HepG2 (cell line): Measurements from ENCODE around the gene NT5C. TPM values are rescaled to one million over a fixed set of nuclear protein-coding genes. Genes with fewer than 3 reads are reported as not detected.

Experiments used
- DNMT1 ChIP-seq: sonication (generic); formaldehyde crosslinking; IDR thresholded peaks from 2 replicates; pipeline ENCODE4 v1.5.1; 2020; ENCODE audit warnings: mild to moderate bottlenecking, missing genetic modification reagents
- KMT2B ChIP-seq: IDR thresholded peaks from 2 replicates; pipeline ENCODE4 v1.6.1; 2016; ENCODE audit warnings: missing genetic modification reagents, missing compliant biosample characterization
- PAWR ChIP-seq: sonication (generic); formaldehyde crosslinking; IDR thresholded peaks from 2 replicates; pipeline ENCODE4 v1.4.0; 2020; ENCODE audit warnings: missing genetic modification reagents, mild to moderate bottlenecking, borderline replicate concordance
- PITX1 ChIP-seq: sonication (generic); formaldehyde crosslinking; IDR thresholded peaks from 2 replicates; pipeline ENCODE4 v1.5.1; 2020; ENCODE audit warnings: mild to moderate bottlenecking, missing genetic modification reagents
- U2AF1 ChIP-seq: fragments of 200-400 bp; formaldehyde crosslinking; optimal IDR thresholded peaks from 2 replicates; pipeline ENCODE3; 2017; ENCODE audit warnings: mild to moderate bottlenecking, low read depth, low read length
- ZBTB7B ChIP-seq: sonication (generic); formaldehyde crosslinking; IDR thresholded peaks from 2 replicates; pipeline ENCODE4 v1.4.0; 2020; ENCODE audit warnings: missing genetic modification reagents
- ZNF678 ChIP-seq: sonication (generic); formaldehyde crosslinking; IDR thresholded peaks from 2 replicates; pipeline ENCODE4 v1.4.0; 2020; ENCODE audit warnings: mild to moderate bottlenecking, missing genetic modification reagents
- ZSCAN20 ChIP-seq: sonication (generic); formaldehyde crosslinking; IDR thresholded peaks from 2 replicates; pipeline ENCODE4 v1.4.0; 2020; ENCODE audit warnings: missing genetic modification reagents, mild to moderate bottlenecking, borderline replicate concordance
- polyA plus RNA-seq, 8 experiments: library from polyadenylated mRNA; depleted of rRNA in 3 of 8; stranded (reverse) in 7 of 8; unstranded in 1 of 8; fragments of >200 nt; fragmentation: Illumina TruSeq in 4 of 8; extraction: Trizol in 4 of 8; gene quantifications; 2 replicates each; pipeline versions ENCODE4 v1.2.1 to v1.2.3, GENCODE V29; 2011 to 2016; ENCODE audit warnings: low read depth in 4 of 8, missing spikeins in 1 of 8, mixed read lengths in 1 of 8; ENCODE audit not compliant: insufficient read depth in 1 of 8
- total RNA-seq, 5 experiments: library from RNA; depleted of rRNA; stranded (reverse); fragments of >200 nt; fragmentation: Illumina TruSeq; extraction: Trizol; gene quantifications; 2 replicates each; pipeline ENCODE4 v1.2.3, GENCODE V29; 2016; ENCODE audit warnings: low read depth in 1 of 5
- TF ChIP-seq, protein P1 (sequence below), 2 experiments: sonication (generic) in 1 of 2; formaldehyde crosslinking in 1 of 2; IDR thresholded peaks; 2 replicates each; pipeline versions ENCODE4 v1.4.0 to v1.6.1; 2016 to 2020; ENCODE audit warnings: borderline replicate concordance in 1 of 2, low read depth in 1 of 2, mild to moderate bottlenecking in 1 of 2, missing genetic modification reagents in 1 of 2
- TF ChIP-seq, protein P2 (sequence below): conservative IDR thresholded peaks from 2 replicates; pipeline ENCODE4 v1.6.1; 2018; ENCODE audit warnings: missing genetic modification reagents
- TF ChIP-seq, protein P3 (sequence below): IDR thresholded peaks from 2 replicates; pipeline ENCODE4 v1.6.1; 2016; ENCODE audit warnings: low read depth, control low read depth
- TF ChIP-seq, protein P4 (sequence below): sonication (generic); formaldehyde crosslinking; IDR thresholded peaks from one replicate; pipeline ENCODE4 v1.5.1; 2020; ENCODE audit warnings: mild to moderate bottlenecking, missing genetic modification reagents; ENCODE audit errors: not compliant biosample characterization

Gene NT5C
- total and polyA plus RNA-seq, 2 of the 13 experiments (the other 11 are each of a cell fraction or from before 2014, with no cell fraction given), result 42.8 to 48.6 TPM

DNA sequence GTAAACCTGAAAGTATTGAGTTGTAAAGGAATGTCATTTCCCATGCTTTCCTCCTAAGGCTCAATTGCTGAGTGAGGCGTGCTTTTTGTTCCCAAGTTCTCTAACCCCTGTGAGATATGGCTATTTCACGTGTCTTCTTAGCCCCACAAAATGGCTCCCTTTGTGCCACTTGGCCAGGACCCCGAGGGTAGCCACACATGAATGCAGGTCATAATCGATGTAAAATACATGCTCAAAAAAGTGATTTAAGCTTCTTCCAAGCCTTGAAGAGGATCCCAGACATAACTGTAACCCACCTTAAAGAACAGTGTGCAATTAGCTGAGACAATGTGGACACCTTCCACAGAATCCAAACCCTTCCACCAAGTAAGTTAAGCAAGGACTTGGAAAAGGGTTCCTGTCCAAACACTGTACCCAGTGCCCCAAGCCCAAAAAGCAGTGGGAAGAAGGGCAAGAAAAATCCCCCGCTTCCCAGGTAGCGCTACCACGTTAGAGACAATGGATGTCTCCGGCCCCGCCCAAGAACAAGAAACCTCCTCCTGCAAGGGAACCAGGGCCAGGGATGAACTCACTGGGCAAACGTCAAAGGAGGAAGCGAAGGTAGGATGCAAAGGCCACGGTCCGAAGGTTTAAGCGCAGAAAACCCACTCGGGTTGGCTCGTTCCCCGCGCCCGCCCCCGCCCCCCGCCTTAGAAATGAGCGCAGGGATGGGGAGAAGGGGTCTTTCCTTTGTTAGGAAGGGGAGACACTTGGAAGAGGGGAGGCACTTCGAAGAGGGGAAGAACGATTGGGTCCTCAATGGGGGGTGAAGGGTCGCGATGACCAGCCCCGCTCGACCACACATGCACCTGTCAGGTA lies 21.6 kb upstream of the NT5C start (continued):
- TF ChIP-seq, protein P1, sequence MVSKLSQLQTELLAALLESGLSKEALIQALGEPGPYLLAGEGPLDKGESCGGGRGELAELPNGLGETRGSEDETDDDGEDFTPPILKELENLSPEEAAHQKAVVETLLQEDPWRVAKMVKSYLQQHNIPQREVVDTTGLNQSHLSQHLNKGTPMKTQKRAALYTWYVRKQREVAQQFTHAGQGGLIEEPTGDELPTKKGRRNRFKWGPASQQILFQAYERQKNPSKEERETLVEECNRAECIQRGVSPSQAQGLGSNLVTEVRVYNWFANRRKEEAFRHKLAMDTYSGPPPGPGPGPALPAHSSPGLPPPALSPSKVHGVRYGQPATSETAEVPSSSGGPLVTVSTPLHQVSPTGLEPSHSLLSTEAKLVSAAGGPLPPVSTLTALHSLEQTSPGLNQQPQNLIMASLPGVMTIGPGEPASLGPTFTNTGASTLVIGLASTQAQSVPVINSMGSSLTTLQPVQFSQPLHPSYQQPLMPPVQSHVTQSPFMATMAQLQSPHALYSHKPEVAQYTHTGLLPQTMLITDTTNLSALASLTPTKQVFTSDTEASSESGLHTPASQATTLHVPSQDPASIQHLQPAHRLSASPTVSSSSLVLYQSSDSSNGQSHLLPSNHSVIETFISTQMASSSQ (IDR thresholded peaks at IDR 0.05; ENCODE audit: low read depth), result no peak
- TF ChIP-seq, protein P1 (CRISPR knock-in tag; IDR thresholded peaks at IDR 0.05; ENCODE audit: borderline replicate concordance), result no peak
- TF ChIP-seq, protein P2, sequence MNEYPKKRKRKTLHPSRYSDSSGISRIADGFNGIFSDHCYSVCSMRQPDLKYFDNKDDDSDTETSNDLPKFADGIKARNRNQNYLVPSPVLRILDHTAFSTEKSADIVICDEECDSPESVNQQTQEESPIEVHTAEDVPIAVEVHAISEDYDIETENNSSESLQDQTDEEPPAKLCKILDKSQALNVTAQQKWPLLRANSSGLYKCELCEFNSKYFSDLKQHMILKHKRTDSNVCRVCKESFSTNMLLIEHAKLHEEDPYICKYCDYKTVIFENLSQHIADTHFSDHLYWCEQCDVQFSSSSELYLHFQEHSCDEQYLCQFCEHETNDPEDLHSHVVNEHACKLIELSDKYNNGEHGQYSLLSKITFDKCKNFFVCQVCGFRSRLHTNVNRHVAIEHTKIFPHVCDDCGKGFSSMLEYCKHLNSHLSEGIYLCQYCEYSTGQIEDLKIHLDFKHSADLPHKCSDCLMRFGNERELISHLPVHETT (CRISPR knock-in tag), result no peak
- TF ChIP-seq PITX1 (CRISPR knock-in tag) (no peak; the same call in 1 of the 2 replicates), ZSCAN20 (no peak), U2AF1 (no peak), DNMT1 (CRISPR knock-in tag) (no peak), ZNF678 (CRISPR knock-in tag) (no peak), ZBTB7B (no peak), KMT2B (no peak), PAWR (CRISPR knock-in tag) (no peak)
- TF ChIP-seq, protein P3, sequence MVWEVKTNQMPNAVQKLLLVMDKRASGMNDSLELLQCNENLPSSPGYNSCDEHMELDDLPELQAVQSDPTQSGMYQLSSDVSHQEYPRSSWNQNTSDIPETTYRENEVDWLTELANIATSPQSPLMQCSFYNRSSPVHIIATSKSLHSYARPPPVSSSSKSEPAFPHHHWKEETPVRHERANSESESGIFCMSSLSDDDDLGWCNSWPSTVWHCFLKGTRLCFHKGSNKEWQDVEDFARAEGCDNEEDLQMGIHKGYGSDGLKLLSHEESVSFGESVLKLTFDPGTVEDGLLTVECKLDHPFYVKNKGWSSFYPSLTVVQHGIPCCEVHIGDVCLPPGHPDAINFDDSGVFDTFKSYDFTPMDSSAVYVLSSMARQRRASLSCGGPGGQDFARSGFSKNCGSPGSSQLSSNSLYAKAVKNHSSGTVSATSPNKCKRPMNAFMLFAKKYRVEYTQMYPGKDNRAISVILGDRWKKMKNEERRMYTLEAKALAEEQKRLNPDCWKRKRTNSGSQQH (CRISPR knock-in tag), result peak; percentile 4; the same call in 1 of the 2 replicates
- TF ChIP-seq, protein P4, sequence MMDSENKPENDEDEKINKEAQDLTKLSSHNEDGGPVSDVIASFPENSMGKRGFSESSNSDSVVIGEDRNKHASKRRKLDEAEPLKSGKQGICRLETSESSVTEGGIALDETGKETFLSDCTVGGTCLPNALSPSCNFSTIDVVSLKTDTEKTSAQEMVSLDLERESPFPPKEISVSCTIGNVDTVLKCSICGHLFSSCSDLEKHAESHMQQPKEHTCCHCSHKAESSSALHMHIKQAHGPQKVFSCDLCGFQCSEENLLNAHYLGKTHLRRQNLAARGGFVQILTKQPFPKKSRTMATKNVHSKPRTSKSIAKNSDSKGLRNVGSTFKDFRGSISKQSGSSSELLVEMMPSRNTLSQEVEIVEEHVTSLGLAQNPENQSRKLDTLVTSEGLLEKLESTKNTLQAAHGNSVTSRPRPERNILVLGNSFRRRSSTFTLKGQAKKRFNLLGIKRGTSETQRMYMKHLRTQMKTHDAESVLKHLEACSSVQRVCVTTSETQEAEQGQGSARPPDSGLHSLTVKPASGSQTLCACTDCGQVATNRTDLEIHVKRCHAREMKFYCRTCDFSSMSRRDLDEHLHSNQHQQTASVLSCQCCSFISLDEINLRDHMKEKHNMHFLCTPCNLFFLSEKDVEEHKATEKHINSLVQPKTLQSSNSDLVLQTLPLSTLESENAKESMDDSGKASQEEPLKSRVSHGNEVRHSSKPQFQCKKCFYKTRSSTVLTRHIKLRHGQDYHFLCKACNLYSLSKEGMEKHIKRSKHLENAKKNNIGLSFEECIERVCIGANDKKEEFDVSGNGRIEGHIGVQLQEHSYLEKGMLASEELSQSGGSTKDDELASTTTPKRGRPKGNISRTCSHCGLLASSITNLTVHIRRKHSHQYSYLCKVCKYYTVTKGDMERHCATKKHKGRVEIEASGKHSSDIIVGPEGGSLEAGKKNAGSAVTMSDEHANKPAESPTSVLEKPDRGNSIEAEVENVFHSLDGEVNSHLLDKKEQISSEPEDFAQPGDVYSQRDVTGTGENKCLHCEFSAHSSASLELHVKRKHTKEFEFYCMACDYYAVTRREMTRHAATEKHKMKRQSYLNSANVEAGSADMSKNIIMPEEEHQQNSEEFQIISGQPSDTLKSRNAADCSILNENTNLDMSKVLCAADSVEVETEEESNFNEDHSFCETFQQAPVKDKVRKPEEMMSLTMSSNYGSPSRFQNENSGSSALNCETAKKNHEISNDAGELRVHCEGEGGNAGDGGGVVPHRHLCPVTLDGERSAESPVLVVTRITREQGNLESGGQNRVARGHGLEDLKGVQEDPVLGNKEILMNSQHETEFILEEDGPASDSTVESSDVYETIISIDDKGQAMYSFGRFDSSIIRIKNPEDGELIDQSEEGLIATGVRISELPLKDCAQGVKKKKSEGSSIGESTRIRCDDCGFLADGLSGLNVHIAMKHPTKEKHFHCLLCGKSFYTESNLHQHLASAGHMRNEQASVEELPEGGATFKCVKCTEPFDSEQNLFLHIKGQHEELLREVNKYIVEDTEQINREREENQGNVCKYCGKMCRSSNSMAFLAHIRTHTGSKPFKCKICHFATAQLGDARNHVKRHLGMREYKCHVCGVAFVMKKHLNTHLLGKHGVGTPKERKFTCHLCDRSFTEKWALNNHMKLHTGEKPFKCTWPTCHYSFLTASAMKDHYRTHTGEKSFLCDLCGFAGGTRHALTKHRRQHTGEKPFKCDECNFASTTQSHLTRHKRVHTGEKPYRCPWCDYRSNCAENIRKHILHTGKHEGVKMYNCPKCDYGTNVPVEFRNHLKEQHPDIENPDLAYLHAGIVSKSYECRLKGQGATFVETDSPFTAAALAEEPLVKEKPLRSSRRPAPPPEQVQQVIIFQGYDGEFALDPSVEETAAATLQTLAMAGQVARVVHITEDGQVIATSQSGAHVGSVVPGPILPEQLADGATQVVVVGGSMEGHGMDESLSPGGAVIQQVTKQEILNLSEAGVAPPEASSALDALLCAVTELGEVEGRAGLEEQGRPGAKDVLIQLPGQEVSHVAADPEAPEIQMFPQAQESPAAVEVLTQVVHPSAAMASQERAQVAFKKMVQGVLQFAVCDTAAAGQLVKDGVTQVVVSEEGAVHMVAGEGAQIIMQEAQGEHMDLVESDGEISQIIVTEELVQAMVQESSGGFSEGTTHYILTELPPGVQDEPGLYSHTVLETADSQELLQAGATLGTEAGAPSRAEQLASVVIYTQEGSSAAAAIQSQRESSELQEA (CRISPR knock-in tag), result no peak
